ENCODE measurements around the gene CDC5L. TPM values are rescaled to one million over a fixed set of nuclear protein-coding genes. Genes with fewer than 3 reads are reported as not detected.

CDC5L gene
- total and polyA plus RNA-seq, 2 experiments from 2014 or later, result 17.1 to 20.3 TPM

- Histone ChIP-seq H3K36me3 (peaks cover 12% of the 10 kb centered on the region), H3K4me3 (peak overlapping the region; percentile 77), H3K9me3 (ENCODE audit: low read depth) (no peaks in the 10 kb centered on the region), H3K27ac (peak overlapping the region; percentile 97), H3K27me3 (no peaks in the 10 kb centered on the region), H3K4me1 (ENCODE audit: low read depth) (peaks cover 12% of the 10 kb centered on the region)
- DNase-seq (ENCODE audit: low read depth in 1 of 2, low spot score in 1 of 2), result no peak
- no peak for TF ChIP-seq CTCF (IDR thresholded peaks at IDR 0.05; ENCODE audit: low read depth, low read length)
Observed at GRCh38 chr6:44388135-44388487, 605 bp downstream of the CDC5L start.

- peaks cover 12% of the 10 kb centered on the region for H3K4me1 ChIP-seq (ENCODE audit: low read depth)
- H3K27ac ChIP-seq, result no peak overlapping the region
- TF ChIP-seq CTCF (IDR thresholded peaks at IDR 0.05; ENCODE audit: low read depth, low read length), result no peak
- H3K4me3 ChIP-seq, result peak overlapping the region; percentile 77
- peaks cover 19% of the 10 kb centered on the region for H3K36me3 ChIP-seq
- H3K27me3 ChIP-seq, result no peaks in the 10 kb centered on the region
- DNase-seq (ENCODE audit: low read depth in 1 of 2, low spot score in 1 of 2), result no peak
- H3K9me3 ChIP-seq (ENCODE audit: low read depth), result no peaks in the 10 kb centered on the region
Observed at GRCh38 chr6:44388887-44389286, 1.4 kb downstream of the CDC5L start.

- Histone ChIP-seq H3K27ac (no peak overlapping the region), H3K36me3 (peaks cover 31% of the 10 kb centered on the region), H3K9me3 (ENCODE audit: low read depth) (no peaks in the 10 kb centered on the region), H3K27me3 (no peaks in the 10 kb centered on the region), H3K4me3 (no peak overlapping the region), H3K4me1 (ENCODE audit: low read depth) (peaks cover 12% of the 10 kb centered on the region)
- DNase-seq (ENCODE audit: low read depth in 1 of 2, low spot score in 1 of 2), result no peak
- TF ChIP-seq CTCF (IDR thresholded peaks at IDR 0.05; ENCODE audit: low read depth, low read length), result no peak
Observed at GRCh38 chr6:44390158-44390683, 2.7 kb downstream of the CDC5L start.

- no peak for TF ChIP-seq CTCF (IDR thresholded peaks at IDR 0.05; ENCODE audit: low read depth, low read length)
- H3K36me3 ChIP-seq, result peaks cover 66% of the 10 kb centered on the region
- H3K27me3 ChIP-seq, result no peaks in the 10 kb centered on the region
- no peak overlapping the region for H3K27ac ChIP-seq
- no peak for DNase-seq (ENCODE audit: low read depth in 1 of 2, low spot score in 1 of 2)
- H3K4me1 ChIP-seq (ENCODE audit: low read depth), result no peaks in the 10 kb centered on the region
- no peaks in the 10 kb centered on the region for H3K9me3 ChIP-seq (ENCODE audit: low read depth)
- H3K4me3 ChIP-seq, result no peak overlapping the region
Observed at GRCh38 chr6:44395501-44395900, 8.0 kb downstream of the CDC5L start.

GRCh38 chr6:44396968-44397367 lies 9.5 kb downstream of the CDC5L start:
- no peak for DNase-seq (ENCODE audit: low read depth in 1 of 2, low spot score in 1 of 2)
- no peak overlapping the region for H3K4me3 ChIP-seq
- TF ChIP-seq CTCF (IDR thresholded peaks at IDR 0.05; ENCODE audit: low read depth, low read length), result no peak
- H3K27ac ChIP-seq, result no peak overlapping the region
- H3K9me3 ChIP-seq (ENCODE audit: low read depth), result no peaks in the 10 kb centered on the region
- H3K4me1 ChIP-seq (ENCODE audit: low read depth), result no peaks in the 10 kb centered on the region
- H3K36me3 ChIP-seq, result peaks cover 62% of the 10 kb centered on the region
- H3K27me3 ChIP-seq, result no peaks in the 10 kb centered on the region

Measured in cardiac muscle cell (in vitro differentiated cells and primary cell).